Measurements from ENCODE around the gene MRPS12.
"Not testable (repeated sequence)": the region's sequence is repeated elsewhere in the genome, so short reads cannot be mapped to it uniquely, and the experiment has no call there.

MRPS12 gene
- long read RNA-seq, donor 1, transcript MRPS12-203 (2 exons, 1,220 nt), result minor isoform, 5 of 121 reads
- long read RNA-seq, donor 1, transcript MRPS12-202 (3 exons, 929 nt), result minor isoform, 9 of 121 reads
- long read RNA-seq, donor 1, transcript MRPS12-201 (3 exons, 1,207 nt), result major isoform, 31 of 121 reads
- long read RNA-seq, donor 1, partial matches to known transcripts, result 76 of 121 reads
- long read RNA-seq, donor 1, other reads (novel, unspliced or antisense), result 0 of 121 reads
- long read RNA-seq, donor 2, transcript MRPS12-201 (3 exons, 1,207 nt), result major isoform, 10 of 64 reads
- long read RNA-seq, donor 2, transcript MRPS12-202 (3 exons, 929 nt), result minor isoform, 5 of 64 reads
- long read RNA-seq, donor 2, transcript MRPS12-203 (2 exons, 1,220 nt), result minor isoform, 8 of 64 reads
- long read RNA-seq, donor 2, partial matches to known transcripts, result 18 of 64 reads
- long read RNA-seq, donor 2, other reads (novel, unspliced or antisense), result 23 of 64 reads
- long read RNA-seq, donor 3, transcript MRPS12-201 (3 exons, 1,207 nt), result major isoform, 5 of 24 reads
- long read RNA-seq, donor 3, partial matches to known transcripts, result 7 of 24 reads
- long read RNA-seq, donor 3, other reads (novel, unspliced or antisense), result 10 of 24 reads
- long read RNA-seq, donor 4, transcript MRPS12-201 (3 exons, 1,207 nt), result major isoform, 11 of 18 reads
- long read RNA-seq, donor 4, partial matches to known transcripts, result 0 of 18 reads
- long read RNA-seq, donor 4, other reads (novel, unspliced or antisense), result 0 of 18 reads
- long read RNA-seq, donor 5, transcript MRPS12-202 (3 exons, 929 nt), result minor isoform, 8 of 56 reads
- long read RNA-seq, donor 5, transcript MRPS12-201 (3 exons, 1,207 nt), result major isoform, 19 of 56 reads
- long read RNA-seq, donor 5, partial matches to known transcripts, result 26 of 56 reads
- long read RNA-seq, donor 5, other reads (novel, unspliced or antisense), result 0 of 56 reads
- long read RNA-seq, donor 6, transcript MRPS12-203 (2 exons, 1,220 nt), result minor isoform, 5 of 44 reads
- long read RNA-seq, donor 6, transcript MRPS12-201 (3 exons, 1,207 nt), result major isoform, 14 of 44 reads
- long read RNA-seq, donor 6, transcript MRPS12-202 (3 exons, 929 nt), result minor isoform, 6 of 44 reads
- long read RNA-seq, donor 6, partial matches to known transcripts, result 19 of 44 reads
- long read RNA-seq, donor 6, other reads (novel, unspliced or antisense), result 0 of 44 reads
- long read RNA-seq, donor 7, result 0 reads
- long read RNA-seq, donor 8, transcript MRPS12-201 (3 exons, 1,207 nt), result major isoform, 10 of 25 reads
- long read RNA-seq, donor 8, transcript MRPS12-202 (3 exons, 929 nt), result minor isoform, 5 of 25 reads
- long read RNA-seq, donor 8, partial matches to known transcripts, result 0 of 25 reads
- long read RNA-seq, donor 8, other reads (novel, unspliced or antisense), result 6 of 25 reads

- DNase-seq, result no peak
Measured at GRCh38 chr19:38930776-38931520, at the start of gene MRPS12. Gene MRPS12 (plus strand): TSS chr19:38930944. CDS start chr19:38931295, 351 bp downstream.

GRCh38 chr19:38883286-38883685 lies 47.5 kb upstream of the MRPS12 start:
- DNase-seq, result no peak

GRCh38 chr19:38884691-38885090 lies 46.1 kb upstream of the MRPS12 start:
- not testable (repeated sequence) for DNase-seq

- no peak for DNase-seq
Measured at GRCh38 chr19:38888876-38889275, 41.9 kb upstream of the MRPS12 start.

GRCh38 chr19:38889803-38890202 lies 40.9 kb upstream of the MRPS12 start:
- no peak for DNase-seq

- DNase-seq, result no peak
Measured at GRCh38 chr19:38890686-38891085, 40.1 kb upstream of the MRPS12 start.

- no peak for DNase-seq
Measured at GRCh38 chr19:38891771-38892170, 39.0 kb upstream of the MRPS12 start.

- no peak for DNase-seq
Measured at GRCh38 chr19:38892841-38893240, 37.9 kb upstream of the MRPS12 start.

- no peak for DNase-seq
Measured at GRCh38 chr19:38893341-38893771, 37.4 kb upstream of the MRPS12 start.

- DNase-seq, result no peak
Measured at GRCh38 chr19:38894968-38895367, 35.8 kb upstream of the MRPS12 start.

- peak; percentile 36 for DNase-seq
Measured at GRCh38 chr19:38898788-38899446, 31.8 kb upstream of the MRPS12 start.

- peak; percentile 96 for DNase-seq
Measured at GRCh38 chr19:38899447-38900201, 31.1 kb upstream of the MRPS12 start, which contains the start of the genes NFKBIB and SIRT2. Gene NFKBIB (plus strand): TSS chr19:38899969. CDS start chr19:38900033, 64 bp downstream. Gene SIRT2 (minus strand): TSS chr19:38899618. CDS start chr19:38899521, 97 bp downstream.

GRCh38 chr19:38900202-38900629 lies 30.5 kb upstream of the MRPS12 start:
- DNase-seq, result no peak

- no peak for DNase-seq
Measured at GRCh38 chr19:38900743-38901190, 30.0 kb upstream of the MRPS12 start.

GRCh38 chr19:38901683-38902082 lies 29.1 kb upstream of the MRPS12 start:
- no peak for DNase-seq

GRCh38 chr19:38904581-38905539 lies 25.9 kb upstream of the MRPS12 start:
- DNase-seq, result no peak

GRCh38 chr19:38905620-38906019 lies 25.1 kb upstream of the MRPS12 start:
- DNase-seq, result no peak

- DNase-seq, result no peak
Measured at GRCh38 chr19:38907227-38907626, 23.5 kb upstream of the MRPS12 start.

All from right kidney (tissue), 9 donors.